HepG2 (cell line): ENCODE measurements around the gene NPB. TPM values are rescaled to one million over a fixed set of nuclear protein-coding genes. Genes with fewer than 3 reads are reported as not detected.

Experiments
- AGO1 ChIP-seq: fragments of 200-400 bp; formaldehyde crosslinking; IDR thresholded peaks from 2 replicates; pipeline ENCODE4 v1.6.1; 2017; ENCODE audit warnings: mild to moderate bottlenecking, low read depth, low read length, moderate library complexity; ENCODE audit not compliant: poor library complexity, severe bottlenecking
- ASH2L ChIP-seq: fragments of 300-600, 200-600 bp; sonication (generic); IDR thresholded peaks from 2 replicates; pipeline ENCODE4 v1.7.0; 2017; ENCODE audit warnings: low read depth, mild to moderate bottlenecking, moderate library complexity, mixed read lengths, low read length; ENCODE audit not compliant: insufficient read length
- ATF4 ChIP-seq, 2 experiments: fragments of 450-650 bp in 1 of 2; sonication (generic) in 1 of 2; formaldehyde crosslinking; IDR thresholded peaks; 2 replicates each; pipeline versions ENCODE4 v1.5.0 to v1.8.0; 2020 to 2022; ENCODE audit warnings: mild to moderate bottlenecking in 1 of 2, missing genetic modification reagents in 1 of 2
- DPF2 ChIP-seq: sonication (generic); formaldehyde crosslinking; IDR thresholded peaks from 2 replicates; pipeline ENCODE4 v1.4.0; 2020; ENCODE audit warnings: mild to moderate bottlenecking, low read depth, missing genetic modification reagents, borderline replicate concordance
- HMG20A ChIP-seq: IDR thresholded peaks from 2 replicates; pipeline ENCODE4 v1.6.1; 2016; ENCODE audit warnings: borderline replicate concordance
- HNF4A ChIP-seq: sonication (generic); formaldehyde crosslinking; IDR thresholded peaks from 2 replicates; pipeline ENCODE4 v1.4.0; 2020; ENCODE audit warnings: missing genetic modification reagents
- KLF15 ChIP-seq: sonication (generic); formaldehyde crosslinking; IDR thresholded peaks from 2 replicates; pipeline ENCODE4 v1.8.1; 2023; ENCODE audit warnings: borderline replicate concordance, mild to moderate bottlenecking, inconsistent platforms, missing genetic modification reagents, mixed read lengths
- MAFF ChIP-seq: IDR thresholded peaks from 2 replicates; pipeline ENCODE4 v1.6.1; 2011; ENCODE audit warnings: low read depth, low read length, improper control_type of control experiment
- MIER3 ChIP-seq: IDR thresholded peaks from 2 replicates; pipeline ENCODE4 v1.6.1; 2016; ENCODE audit warnings: missing compliant biosample characterization, borderline replicate concordance
- NONO ChIP-seq, 2 experiments: fragments of 450-650 bp in 1 of 2; sonication (generic) in 1 of 2; formaldehyde crosslinking in 1 of 2; IDR thresholded peaks in 1 of 2; conservative IDR thresholded peaks in 1 of 2; 2 replicates each; pipeline versions ENCODE4 v1.6.1 to v1.8.0; 2017 to 2022; ENCODE audit warnings: mild to moderate bottlenecking in 1 of 2, missing genetic modification reagents in 1 of 2, moderate library complexity in 1 of 2
- NR1H2 ChIP-seq: sonication (generic); formaldehyde crosslinking; IDR thresholded peaks from 2 replicates; pipeline ENCODE4 v1.8.1; 2022; ENCODE audit warnings: low read depth, missing genetic modification reagents, borderline replicate concordance
- RAD21 ChIP-seq: fragments of 450-650 bp; formaldehyde crosslinking; IDR thresholded peaks from 2 replicates; pipeline ENCODE4 v1.5.0; 2020; ENCODE audit warnings: mild to moderate bottlenecking
- SRSF1 ChIP-seq: fragments of 200-400 bp; formaldehyde crosslinking; optimal IDR thresholded peaks from 2 replicates; pipeline ENCODE3; 2017; ENCODE audit warnings: mild to moderate bottlenecking, low read depth, low read length, moderate library complexity
- ZBTB34 ChIP-seq: sonication (generic); formaldehyde crosslinking; IDR thresholded peaks from 2 replicates; pipeline ENCODE4 v1.8.0; 2022; ENCODE audit warnings: mild to moderate bottlenecking, missing genetic modification reagents
- ZBTB42 ChIP-seq: sonication (generic); formaldehyde crosslinking; IDR thresholded peaks from 2 replicates; pipeline ENCODE4 v1.5.0; 2020; ENCODE audit warnings: mild to moderate bottlenecking, missing genetic modification reagents
- ZKSCAN5 ChIP-seq: sonication (generic); formaldehyde crosslinking; IDR thresholded peaks from 2 replicates; pipeline ENCODE4 v1.5.1; 2020; ENCODE audit warnings: mild to moderate bottlenecking, missing genetic modification reagents
- ZNF577 ChIP-seq: sonication (generic); formaldehyde crosslinking; IDR thresholded peaks from 2 replicates; pipeline ENCODE4 v1.4.0; 2020; ENCODE audit warnings: mild to moderate bottlenecking, low read depth, missing genetic modification reagents, borderline replicate concordance
- ZNF607 ChIP-seq: sonication (generic); formaldehyde crosslinking; IDR thresholded peaks from 2 replicates; pipeline ENCODE4 v1.5.1; 2020; ENCODE audit warnings: missing genetic modification reagents, mild to moderate bottlenecking, borderline replicate concordance
- polyA plus RNA-seq, 8 experiments: library from polyadenylated mRNA; depleted of rRNA in 3 of 8; stranded (reverse) in 7 of 8; unstranded in 1 of 8; fragments of >200 nt; fragmentation: Illumina TruSeq in 4 of 8; extraction: Trizol in 4 of 8; gene quantifications; 2 replicates each; pipeline versions ENCODE4 v1.2.1 to v1.2.3, GENCODE V29; 2011 to 2016; ENCODE audit warnings: low read depth in 4 of 8, missing spikeins in 1 of 8, mixed read lengths in 1 of 8; ENCODE audit not compliant: insufficient read depth in 1 of 8
- total RNA-seq, 5 experiments: library from RNA; depleted of rRNA; stranded (reverse); fragments of >200 nt; fragmentation: Illumina TruSeq; extraction: Trizol; gene quantifications; 2 replicates each; pipeline ENCODE4 v1.2.3, GENCODE V29; 2016; ENCODE audit warnings: low read depth in 1 of 5
- TF ChIP-seq, protein P1 (sequence below): sonication (generic); formaldehyde crosslinking; IDR thresholded peaks from 2 replicates; pipeline ENCODE4 v1.5.0; 2020; ENCODE audit warnings: missing genetic modification reagents, mild to moderate bottlenecking, borderline replicate concordance
- TF ChIP-seq, protein P2 (sequence below): sonication (generic); formaldehyde crosslinking; IDR thresholded peaks from 2 replicates; pipeline ENCODE4 v1.4.0; 2020; ENCODE audit warnings: missing genetic modification reagents; ENCODE audit errors: not compliant biosample characterization
- TF ChIP-seq, protein P3 (sequence below): sonication (generic); formaldehyde crosslinking; IDR thresholded peaks from 2 replicates; pipeline ENCODE4 v1.8.0; 2022; ENCODE audit warnings: missing genetic modification reagents, mild to moderate bottlenecking, borderline replicate concordance
- TF ChIP-seq, protein P4 (sequence below): sonication (generic); formaldehyde crosslinking; IDR thresholded peaks from 2 replicates; pipeline ENCODE4 v1.8.0; 2022; ENCODE audit warnings: missing genetic modification reagents, mild to moderate bottlenecking, inconsistent platforms, borderline replicate concordance

Gene NPB
- total and polyA plus RNA-seq, 2 of the 13 experiments (the other 11 are each of a cell fraction or from before 2014, with no cell fraction given), result 0.11 to 0.93 TPM

DNA sequence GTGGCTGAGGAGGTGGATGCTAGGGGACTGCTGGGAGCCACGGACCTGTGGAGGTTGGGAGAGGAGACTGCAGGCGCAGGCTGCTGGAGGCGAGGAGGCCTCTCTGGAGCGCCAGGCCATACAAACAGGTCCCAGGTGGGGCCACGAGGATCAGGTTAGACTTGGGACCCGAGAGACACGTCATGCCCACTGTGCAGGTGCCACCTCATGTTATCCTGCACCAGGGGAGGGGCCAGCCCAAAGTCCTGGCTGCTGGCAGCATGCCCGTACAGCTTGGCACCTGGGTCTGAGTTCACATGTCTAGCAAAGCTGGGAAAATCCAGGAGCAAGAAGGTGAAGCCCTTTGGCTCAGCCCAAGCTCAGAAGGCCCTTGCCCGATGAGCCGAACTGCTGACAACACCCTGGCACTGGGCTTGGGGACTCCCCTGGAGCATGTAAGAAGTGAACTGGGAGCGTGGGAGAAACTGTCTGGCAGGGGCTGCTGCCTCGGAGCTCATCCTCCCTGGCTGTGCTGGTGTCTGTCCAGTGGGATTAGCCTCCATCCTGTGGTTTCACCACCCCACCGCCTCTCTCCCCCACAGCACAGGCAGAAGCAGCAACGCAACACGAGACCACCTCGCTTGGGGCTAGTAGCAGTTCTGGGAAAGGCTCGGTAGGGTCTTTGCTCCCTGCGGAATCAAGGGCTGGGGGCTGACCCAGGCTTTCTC, 36.2 kb upstream of the NPB start (continued):
- TF ChIP-seq ZKSCAN5 (CRISPR knock-in tag) (no peak), ZBTB42 (CRISPR knock-in tag) (no peak), SRSF1 (peak; percentile 48), RAD21 (CRISPR knock-in tag) (0 out of 2 replicates have a peak, but pooled peaks have one; percentile 11), ZNF607 (CRISPR knock-in tag) (no peak), ZNF577 (CRISPR knock-in tag) (no peak), HNF4A (CRISPR knock-in tag) (peak; percentile 59), NR1H2 (CRISPR knock-in tag) (no peak), MIER3 (CRISPR knock-in tag) (no peak), MAFF (no peak), KLF15 (CRISPR knock-in tag) (no peak), ATF4 (CRISPR knock-in tag; IDR thresholded peaks at IDR 0.05) (no peak), DPF2 (CRISPR knock-in tag) (no peak), ZBTB34 (CRISPR knock-in tag) (no peak), AGO1 (peak; percentile 82), NONO (IDR thresholded peaks at IDR 0.05) (no peak), NONO (CRISPR knock-in tag; conservative IDR thresholded peaks at IDR 0.05) (peak; percentile 42), ASH2L (peak; percentile 26), HMG20A (CRISPR knock-in tag) (no peak)
- TF ChIP-seq, protein P1, sequence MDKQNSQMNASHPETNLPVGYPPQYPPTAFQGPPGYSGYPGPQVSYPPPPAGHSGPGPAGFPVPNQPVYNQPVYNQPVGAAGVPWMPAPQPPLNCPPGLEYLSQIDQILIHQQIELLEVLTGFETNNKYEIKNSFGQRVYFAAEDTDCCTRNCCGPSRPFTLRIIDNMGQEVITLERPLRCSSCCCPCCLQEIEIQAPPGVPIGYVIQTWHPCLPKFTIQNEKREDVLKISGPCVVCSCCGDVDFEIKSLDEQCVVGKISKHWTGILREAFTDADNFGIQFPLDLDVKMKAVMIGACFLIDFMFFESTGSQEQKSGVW (CRISPR knock-in tag), result peak; percentile 61; the same call in 1 of the 2 replicates
- TF ChIP-seq, protein P2, sequence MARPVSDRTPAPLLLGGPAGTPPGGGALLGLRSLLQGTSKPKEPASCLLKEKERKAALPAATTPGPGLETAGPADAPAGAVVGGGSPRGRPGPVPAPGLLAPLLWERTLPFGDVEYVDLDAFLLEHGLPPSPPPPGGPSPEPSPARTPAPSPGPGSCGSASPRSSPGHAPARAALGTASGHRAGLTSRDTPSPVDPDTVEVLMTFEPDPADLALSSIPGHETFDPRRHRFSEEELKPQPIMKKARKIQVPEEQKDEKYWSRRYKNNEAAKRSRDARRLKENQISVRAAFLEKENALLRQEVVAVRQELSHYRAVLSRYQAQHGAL (CRISPR knock-in tag), result no peak
- TF ChIP-seq, protein P3, sequence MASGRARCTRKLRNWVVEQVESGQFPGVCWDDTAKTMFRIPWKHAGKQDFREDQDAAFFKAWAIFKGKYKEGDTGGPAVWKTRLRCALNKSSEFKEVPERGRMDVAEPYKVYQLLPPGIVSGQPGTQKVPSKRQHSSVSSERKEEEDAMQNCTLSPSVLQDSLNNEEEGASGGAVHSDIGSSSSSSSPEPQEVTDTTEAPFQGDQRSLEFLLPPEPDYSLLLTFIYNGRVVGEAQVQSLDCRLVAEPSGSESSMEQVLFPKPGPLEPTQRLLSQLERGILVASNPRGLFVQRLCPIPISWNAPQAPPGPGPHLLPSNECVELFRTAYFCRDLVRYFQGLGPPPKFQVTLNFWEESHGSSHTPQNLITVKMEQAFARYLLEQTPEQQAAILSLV, result 0 out of 2 replicates have a peak, but pooled peaks have one; percentile 24
- TF ChIP-seq, protein P4, sequence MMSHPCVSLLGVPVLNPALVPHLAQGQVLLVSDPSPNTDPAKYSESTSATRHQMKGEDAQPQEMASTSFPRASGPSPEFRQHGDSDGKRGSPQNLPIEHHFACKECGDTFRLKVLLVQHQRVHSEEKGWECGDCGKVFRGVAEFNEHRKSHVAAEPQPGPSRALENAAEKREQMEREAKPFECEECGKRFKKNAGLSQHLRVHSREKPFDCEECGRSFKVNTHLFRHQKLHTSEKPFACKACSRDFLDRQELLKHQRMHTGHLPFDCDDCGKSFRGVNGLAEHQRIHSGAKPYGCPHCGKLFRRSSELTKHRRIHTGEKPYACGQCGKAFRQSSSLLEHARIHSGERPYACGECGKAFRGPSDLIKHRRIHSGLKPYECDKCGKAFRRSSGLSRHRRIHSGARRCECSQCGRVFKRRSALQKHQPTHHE, result no peak
